Endodermal cell (in vitro differentiated cells): ENCODE results near the gene SLC12A5. TPM values are rescaled to one million over a fixed set of nuclear protein-coding genes. Genes with fewer than 3 reads are reported as not detected.

Experiments
- DNase-seq: peaks from one replicate; pipeline ENCODE4 v3.0.0-alpha.2; 2017
- H3K27ac ChIP-seq: 2 replicates; pipeline ENCODE4 v1.5.1; 2013; ENCODE audit warnings: mild to moderate bottlenecking, low read depth, low read length, moderate library complexity
- H3K27me3 ChIP-seq: 2 replicates; pipeline ENCODE4 v1.6.1; 2013; ENCODE audit warnings: mild to moderate bottlenecking, low read length, moderate library complexity; ENCODE audit not compliant: insufficient read depth, control insufficient read depth, poor library complexity, severe bottlenecking
- H3K36me3 ChIP-seq: 2 replicates; pipeline ENCODE4 v1.7.0; 2013; ENCODE audit warnings: mild to moderate bottlenecking, low read length, moderate library complexity; ENCODE audit not compliant: control insufficient read depth, insufficient read depth
- H3K4me1 ChIP-seq: one replicate; pipeline ENCODE4 v1.7.0; 2013; ENCODE audit warnings: low read length; ENCODE audit not compliant: control insufficient read depth, insufficient read depth
- H3K4me3 ChIP-seq: 2 replicates; pipeline ENCODE4 v1.5.1; 2013; ENCODE audit warnings: mild to moderate bottlenecking, low read length, moderate library complexity
- H3K9ac ChIP-seq: 2 replicates; pipeline ENCODE4 v1.6.1; 2013; ENCODE audit warnings: mild to moderate bottlenecking, low read length, moderate library complexity; ENCODE audit not compliant: poor library complexity, severe bottlenecking; ENCODE audit errors: extremely low read depth
- H3K9me3 ChIP-seq: 2 replicates; pipeline ENCODE4 v1.6.1; 2013; ENCODE audit warnings: mild to moderate bottlenecking, low read length, moderate library complexity; ENCODE audit not compliant: control insufficient read depth
- H3K27ac Mint-ChIP-seq: 2 replicates; pipeline ENCODE4 v1.8.0; 2020; ENCODE audit warnings: mixed read lengths
- H3K27me3 Mint-ChIP-seq: 2 replicates; pipeline ENCODE4 v1.8.0; 2021; ENCODE audit warnings: mild to moderate bottlenecking, mixed read lengths; ENCODE audit not compliant: insufficient read depth
- H3K36me3 Mint-ChIP-seq: 2 replicates; pipeline ENCODE4 v1.8.0; 2020; ENCODE audit warnings: low read depth, mixed read lengths
- H3K4me1 Mint-ChIP-seq: 2 replicates; pipeline ENCODE4 v1.8.0; 2020; ENCODE audit warnings: mixed read lengths
- H3K4me3 Mint-ChIP-seq: 2 replicates; pipeline ENCODE4 v1.8.0; 2020; ENCODE audit warnings: mild to moderate bottlenecking, moderate library complexity, mixed read lengths
- H3K9me3 Mint-ChIP-seq: 2 replicates; pipeline ENCODE4 v1.8.0; 2020; ENCODE audit warnings: mild to moderate bottlenecking, mixed read lengths
- WGBS, 2 experiments: methylation state at CpG; one replicate each; pipeline versions ENCODE4 v1.1.5 to v1.1.7; 2013; ENCODE audit warnings: missing lambda C conversion rate in 2 of 2, mixed read lengths in 1 of 2; ENCODE audit not compliant: insufficient coverage in 1 of 2, insufficient read length in 1 of 2; 5-methylcytosine and 5-hydroxymethylcytosine counted together
- total RNA-seq, 2 donors: library from RNA; stranded (reverse); fragmentation: NEBNext Ultra II Directional in 1 of 2; extraction: Animal tissue kit (Norgen Biotek cat#: 25700) in 1 of 2; gene quantifications; 2 replicates in 1 of 2; 3 replicates in 1 of 2; pipeline ENCODE4 v1.2.1, GENCODE V29; 2021
- TF ChIP-seq, protein P1 (sequence below): fragments of 200-600 bp; sonication (generic); conservative IDR thresholded peaks from 2 replicates; pipeline ENCODE4 v1.5.0; 2021; ENCODE audit warnings: antibody characterized with exemption, mild to moderate bottlenecking

The SLC12A5 gene
- total RNA-seq, 2 donors from 2014 or later, result 5.7 to 10.2 TPM

DNA sequence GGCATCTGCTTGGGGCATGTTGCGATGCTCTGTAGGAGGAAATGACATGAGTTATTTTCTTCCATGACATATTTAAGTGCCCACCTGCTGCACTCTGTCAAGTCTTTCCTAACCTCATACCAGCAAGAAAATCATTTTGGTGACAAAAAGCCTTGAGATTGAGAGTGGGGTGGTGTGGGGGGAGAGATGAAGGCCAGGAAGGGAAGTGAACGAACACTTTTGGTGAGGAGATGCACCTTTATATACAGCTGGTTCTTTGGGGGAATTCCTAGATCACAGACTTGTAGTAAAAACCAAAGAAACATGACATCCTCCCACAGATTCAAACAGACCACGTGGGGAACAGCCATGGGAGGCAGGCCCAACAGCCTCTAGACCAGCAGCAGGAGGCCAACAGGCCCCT lies 34.6 kb downstream of the SLC12A5 start:
- H3K36me3 Mint-ChIP-seq, result peaks cover 70% of the 10 kb centered on the region
- 99% methylated on average over 3 of the region's 3 CpGs; no CpG with 5 or more reads in 1 of the 2 experiments for WGBS, 2 experiments
- H3K4me1 ChIP-seq, result no peaks in the 10 kb centered on the region

DNA sequence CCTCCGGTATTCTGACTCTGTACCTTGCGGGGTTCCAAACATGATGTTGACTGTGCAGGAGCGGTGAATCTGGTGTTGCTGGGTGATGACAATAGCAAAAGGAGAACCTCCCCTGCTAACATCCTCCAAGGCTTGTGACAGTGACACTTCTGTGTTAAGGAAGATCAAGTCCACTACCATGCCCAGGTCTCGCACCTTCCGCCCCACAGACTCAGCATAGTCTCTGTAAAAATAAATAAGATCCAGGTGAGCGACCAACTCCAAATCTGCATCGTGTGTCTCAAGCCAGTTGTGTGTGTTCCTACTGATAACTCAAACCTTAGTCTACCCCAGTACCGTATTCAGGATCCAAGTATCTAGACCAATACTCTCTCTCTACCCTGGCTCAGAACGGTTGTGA lies 36.0 kb downstream of the SLC12A5 start:
- TF ChIP-seq, protein P1, sequence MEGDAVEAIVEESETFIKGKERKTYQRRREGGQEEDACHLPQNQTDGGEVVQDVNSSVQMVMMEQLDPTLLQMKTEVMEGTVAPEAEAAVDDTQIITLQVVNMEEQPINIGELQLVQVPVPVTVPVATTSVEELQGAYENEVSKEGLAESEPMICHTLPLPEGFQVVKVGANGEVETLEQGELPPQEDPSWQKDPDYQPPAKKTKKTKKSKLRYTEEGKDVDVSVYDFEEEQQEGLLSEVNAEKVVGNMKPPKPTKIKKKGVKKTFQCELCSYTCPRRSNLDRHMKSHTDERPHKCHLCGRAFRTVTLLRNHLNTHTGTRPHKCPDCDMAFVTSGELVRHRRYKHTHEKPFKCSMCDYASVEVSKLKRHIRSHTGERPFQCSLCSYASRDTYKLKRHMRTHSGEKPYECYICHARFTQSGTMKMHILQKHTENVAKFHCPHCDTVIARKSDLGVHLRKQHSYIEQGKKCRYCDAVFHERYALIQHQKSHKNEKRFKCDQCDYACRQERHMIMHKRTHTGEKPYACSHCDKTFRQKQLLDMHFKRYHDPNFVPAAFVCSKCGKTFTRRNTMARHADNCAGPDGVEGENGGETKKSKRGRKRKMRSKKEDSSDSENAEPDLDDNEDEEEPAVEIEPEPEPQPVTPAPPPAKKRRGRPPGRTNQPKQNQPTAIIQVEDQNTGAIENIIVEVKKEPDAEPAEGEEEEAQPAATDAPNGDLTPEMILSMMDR, result no peak
- Mint-ChIP-seq H3K4me1 (no peaks in the 10 kb centered on the region), H3K36me3 (peaks cover 73% of the 10 kb centered on the region), H3K27ac (no peak overlapping the region), H3K4me3 (no peak overlapping the region), H3K27me3 (no peaks in the 10 kb centered on the region), H3K9me3 (no peaks in the 10 kb centered on the region)
- H3K36me3 ChIP-seq, result peaks cover 86% of the 10 kb centered on the region
- no peak for DNase-seq
- no peak overlapping the region for H3K27ac ChIP-seq
- no peaks in the 10 kb centered on the region for H3K4me1 ChIP-seq
- WGBS, 2 experiments, result 91 to 100% methylated on average over 7 to 9 of the region's 9 CpGs
- H3K4me3 ChIP-seq, result no peak overlapping the region
- no peak overlapping the region for H3K9ac ChIP-seq
- peaks cover under 1% of the 10 kb centered on the region for H3K27me3 ChIP-seq
- no peaks in the 10 kb centered on the region for H3K9me3 ChIP-seq

More for the DNA sequence above, 34.6 kb downstream of the SLC12A5 start:
- Mint-ChIP-seq H3K4me3 (no peak overlapping the region), H3K27ac (no peak overlapping the region), H3K4me1 (peaks cover 7% of the 10 kb centered on the region), H3K9me3 (no peaks in the 10 kb centered on the region), H3K27me3 (peaks cover 10% of the 10 kb centered on the region)
- peaks cover 14% of the 10 kb centered on the region for H3K27me3 ChIP-seq
- no peak overlapping the region for H3K27ac ChIP-seq
- DNase-seq, result peak; percentile 14
- peaks cover 75% of the 10 kb centered on the region for H3K36me3 ChIP-seq
- H3K9ac ChIP-seq, result no peak overlapping the region
- H3K4me3 ChIP-seq, result no peak overlapping the region
- no peaks in the 10 kb centered on the region for H3K9me3 ChIP-seq
- TF ChIP-seq, protein P1, result no peak

DNA sequence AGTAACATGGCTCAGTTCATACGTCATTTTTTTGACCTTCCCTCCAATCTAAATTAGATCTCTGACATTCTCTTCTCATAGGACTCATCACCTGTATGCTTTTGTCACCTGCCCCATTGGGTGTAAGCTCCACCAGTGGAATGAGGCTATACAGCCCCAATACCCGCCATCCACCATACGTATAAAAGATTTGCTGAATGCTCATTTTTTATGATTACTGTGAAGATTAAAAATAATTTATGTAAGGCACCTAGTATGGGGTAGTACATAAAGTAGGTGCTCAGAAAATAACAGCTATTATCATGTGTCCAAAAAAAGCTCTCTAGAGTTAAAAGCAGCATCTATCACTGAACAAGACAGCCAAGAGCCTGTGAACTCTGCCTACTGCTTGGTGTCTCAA lies 36.7 kb downstream of the SLC12A5 start:
- Histone ChIP-seq H3K36me3 (peaks cover 93% of the 10 kb centered on the region), H3K9me3 (no peaks in the 10 kb centered on the region), H3K27me3 (no peaks in the 10 kb centered on the region), H3K27ac (no peak overlapping the region), H3K4me1 (no peaks in the 10 kb centered on the region), H3K4me3 (no peak overlapping the region), H3K9ac (no peak overlapping the region)
- peaks cover 67% of the 10 kb centered on the region for H3K36me3 Mint-ChIP-seq
- no peak overlapping the region for H3K4me3 Mint-ChIP-seq
- H3K9me3 Mint-ChIP-seq, result no peaks in the 10 kb centered on the region
- 94 to 100% methylated on average over 1 to 3 of the region's 3 CpGs for WGBS, 2 experiments
- TF ChIP-seq, protein P1, result no peak
- no peaks in the 10 kb centered on the region for H3K27me3 Mint-ChIP-seq
- H3K27ac Mint-ChIP-seq, result no peak overlapping the region
- no peaks in the 10 kb centered on the region for H3K4me1 Mint-ChIP-seq
- no peak for DNase-seq
